Measurements from ENCODE around the gene COL27A1.
"Not testable (repeated sequence)": the region's sequence is repeated elsewhere in the genome, so short reads cannot be mapped to it uniquely, and the experiment has no call there.

Gene COL27A1

GRCh38 chr9:114123031-114123977 is 32.0 kb upstream of the COL27A1 start:
- DNase-seq (ENCODE audit: low spot score), result no peak

GRCh38 chr9:114124138-114124537 is 31.2 kb upstream of the COL27A1 start:
- no peak for DNase-seq (ENCODE audit: low spot score)

DNA sequence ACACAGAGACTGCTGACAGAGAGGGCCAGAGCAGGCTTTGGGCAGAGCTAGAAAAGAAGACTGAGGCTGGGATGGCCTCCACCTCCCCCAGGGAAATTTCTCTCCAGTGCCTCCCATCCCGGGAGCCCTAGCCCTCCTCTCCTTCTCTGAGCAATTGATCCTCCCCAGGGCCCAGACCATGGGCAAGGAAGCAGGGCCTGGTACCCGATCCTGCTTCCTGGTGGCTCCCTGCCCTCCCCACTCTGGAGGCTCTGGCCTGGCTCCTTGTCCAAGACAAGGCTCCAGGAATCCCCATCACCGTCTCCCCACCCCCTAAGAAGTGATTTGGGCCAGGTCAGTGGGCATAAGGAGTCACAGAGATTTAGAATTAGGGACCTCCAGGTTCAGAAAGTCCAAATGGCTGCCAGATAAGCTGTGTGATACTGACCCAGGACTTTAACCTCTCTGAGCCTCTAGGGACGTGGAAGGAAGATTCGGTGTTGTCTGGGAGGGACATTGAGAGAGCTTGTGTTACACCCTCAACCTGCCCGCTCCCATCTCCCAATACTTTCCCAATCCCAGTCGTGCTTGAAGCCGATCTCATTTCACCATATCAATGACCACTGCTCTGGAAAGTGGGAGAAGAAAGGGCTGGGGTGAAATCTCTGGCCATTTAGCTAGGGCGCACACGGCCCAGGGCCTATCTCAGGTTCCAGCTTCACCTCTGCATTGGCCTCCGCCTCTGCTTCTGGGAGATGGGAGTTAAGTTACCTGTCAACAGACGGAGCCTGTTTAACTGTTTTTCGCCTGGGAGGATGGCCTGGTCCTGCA is 30.5 kb upstream of the COL27A1 start:
- no peak for DNase-seq (ENCODE audit: low spot score)

- no peak for DNase-seq (ENCODE audit: low spot score)
Measured at GRCh38 chr9:114125476-114126013, 29.8 kb upstream of the COL27A1 start.

- DNase-seq (ENCODE audit: low spot score), result no peak
Measured at GRCh38 chr9:114126247-114127060, 28.9 kb upstream of the COL27A1 start.

DNA sequence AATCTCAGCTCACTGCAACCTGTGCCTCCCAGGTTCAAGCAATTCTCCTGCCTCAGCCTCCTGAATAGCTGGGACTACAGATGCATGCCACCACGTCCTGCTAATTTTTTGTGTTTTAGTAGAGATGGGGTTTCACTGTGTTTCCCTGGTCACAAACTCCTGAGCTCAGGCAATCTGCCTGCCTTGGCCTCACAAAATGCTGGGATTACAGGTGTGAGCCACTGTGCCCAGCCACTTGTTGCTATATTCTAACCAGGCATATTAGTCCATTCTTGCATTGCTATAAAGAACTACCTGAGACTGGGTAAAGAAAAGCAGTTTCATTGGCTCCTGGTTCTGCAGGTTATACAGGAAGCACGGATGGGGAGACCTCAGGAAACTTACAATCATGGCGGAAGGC is 26.6 kb upstream of the COL27A1 start:
- not testable (repeated sequence) for DNase-seq (ENCODE audit: low spot score)

GRCh38 chr9:114130141-114130540 is 25.2 kb upstream of the COL27A1 start:
- DNase-seq (ENCODE audit: low spot score), result no peak

GRCh38 chr9:114130624-114131277 is 24.6 kb upstream of the COL27A1 start:
- no peak for DNase-seq (ENCODE audit: low spot score)

GRCh38 chr9:114131808-114132549 is 23.4 kb upstream of the COL27A1 start:
- DNase-seq (ENCODE audit: low spot score), result no peak

- DNase-seq (ENCODE audit: low spot score), result no peak
Measured at GRCh38 chr9:114132550-114132918, 22.8 kb upstream of the COL27A1 start.

DNA sequence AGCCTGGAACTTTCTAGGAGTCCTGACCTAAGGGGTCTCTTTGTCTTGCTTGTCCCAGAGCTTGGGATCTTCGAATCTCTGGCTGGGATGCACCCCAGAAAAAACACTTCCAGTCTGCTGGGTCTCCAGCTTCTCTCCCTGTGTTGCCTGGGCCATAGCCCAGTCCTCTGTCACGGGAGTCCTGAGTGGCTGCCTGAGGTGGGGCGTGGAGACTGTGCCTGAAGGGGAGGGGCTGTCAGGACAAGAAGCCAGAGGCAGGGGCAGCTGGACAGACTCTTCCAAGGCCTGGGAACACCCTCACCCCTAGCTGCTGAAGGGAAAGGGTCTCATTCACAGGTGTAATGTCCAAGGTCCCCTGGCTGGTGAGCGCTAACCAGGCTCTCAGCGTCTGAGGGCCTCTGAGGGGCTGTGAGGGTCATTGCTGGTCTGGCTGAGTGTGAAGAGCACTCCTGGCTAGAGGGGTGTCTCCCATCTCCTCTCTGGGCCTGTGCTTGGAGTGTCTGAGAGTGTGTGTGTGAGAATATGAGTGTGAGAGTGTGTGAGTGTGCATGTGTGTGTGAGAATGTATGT is 20.4 kb upstream of the COL27A1 start:
- DNase-seq (ENCODE audit: low spot score), result no peak

GRCh38 chr9:114137831-114138230 is 17.5 kb upstream of the COL27A1 start:
- DNase-seq (ENCODE audit: low spot score), result no peak

DNA sequence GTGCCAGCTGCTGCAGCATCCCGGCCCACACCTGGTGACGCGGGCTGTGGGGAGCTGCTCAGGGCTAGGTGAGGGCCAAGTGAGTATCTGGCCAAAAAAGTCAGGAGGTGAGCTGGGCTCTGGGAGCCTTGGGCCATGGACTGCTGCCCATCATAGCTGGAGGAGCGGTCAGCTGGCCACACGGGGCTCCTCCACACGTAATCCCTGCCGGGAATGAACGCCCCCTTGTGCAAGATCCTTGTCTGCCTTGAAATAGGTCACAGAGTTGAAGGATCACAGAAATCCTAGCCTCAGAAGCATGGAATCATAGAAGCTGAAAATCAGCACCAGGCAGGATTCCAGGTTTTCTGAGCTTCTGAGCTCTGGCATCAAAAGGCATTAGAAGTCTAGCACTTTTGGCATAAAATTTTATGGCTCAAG is 16.8 kb upstream of the COL27A1 start:
- DNase-seq (ENCODE audit: low spot score), result no peak

DNA sequence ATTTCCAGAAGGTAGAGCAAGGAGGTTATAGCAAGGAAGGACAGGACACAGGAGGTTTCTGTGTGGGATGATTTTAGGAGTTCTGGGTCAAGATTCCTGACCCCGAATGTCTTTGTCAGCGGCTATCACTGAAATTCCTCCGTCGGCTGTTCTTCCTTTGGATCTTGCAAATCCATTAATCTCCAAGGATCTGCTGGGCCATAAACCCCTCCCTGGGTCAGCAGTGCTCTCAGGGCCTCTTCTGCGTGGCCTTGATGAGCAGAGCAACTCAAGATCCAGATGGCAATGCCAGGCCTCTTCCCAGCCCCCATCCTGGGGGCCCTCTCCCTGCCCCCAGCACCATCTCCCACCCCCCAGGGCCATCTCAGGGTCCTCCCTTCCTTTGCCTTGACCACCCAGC is 16.3 kb upstream of the COL27A1 start:
- no peak for DNase-seq (ENCODE audit: low spot score)

DNA sequence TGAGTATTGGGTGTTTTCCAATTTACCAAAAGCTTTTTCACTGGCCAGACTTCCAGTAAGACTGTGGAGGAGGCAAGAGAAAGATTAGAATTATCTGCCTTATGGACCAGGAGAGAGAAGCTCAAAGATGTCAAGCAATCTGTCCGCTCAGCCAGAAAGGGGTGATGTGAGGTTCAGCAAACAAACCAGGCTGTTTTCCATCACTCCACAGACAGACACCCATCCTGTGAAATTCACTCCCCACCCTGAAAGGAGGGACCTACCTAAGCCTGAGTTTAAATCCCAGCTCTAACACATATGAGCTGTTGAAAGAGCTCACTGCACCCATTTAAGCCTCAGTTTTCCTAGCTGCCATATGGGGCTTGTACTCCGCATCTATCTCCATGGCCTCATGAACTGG is 14.9 kb upstream of the COL27A1 start:
- DNase-seq (ENCODE audit: low spot score), result no peak

DNA sequence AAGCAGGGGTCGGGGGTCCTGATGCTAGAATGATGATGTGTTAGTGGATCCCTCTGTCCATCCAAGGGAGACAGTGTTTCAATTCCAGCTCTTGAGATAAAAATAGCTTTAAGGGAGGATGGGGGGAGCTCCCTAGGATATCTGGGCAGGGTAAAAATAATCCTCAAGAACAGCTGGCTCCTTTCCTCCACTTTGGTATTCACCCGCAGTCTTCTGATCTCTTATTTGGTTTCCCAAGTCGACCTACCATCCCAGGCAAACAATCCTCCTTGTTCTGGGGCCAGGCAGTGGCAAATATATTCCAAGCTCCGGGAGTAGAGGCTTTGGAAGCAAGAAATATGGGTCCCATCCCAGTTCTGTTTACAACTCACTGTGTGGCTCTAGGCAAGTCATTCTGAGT is 14.5 kb upstream of the COL27A1 start:
- no peak for DNase-seq (ENCODE audit: low spot score)

GRCh38 chr9:114141553-114142402 is 13.6 kb upstream of the COL27A1 start:
- DNase-seq (ENCODE audit: low spot score), result no peak

DNA sequence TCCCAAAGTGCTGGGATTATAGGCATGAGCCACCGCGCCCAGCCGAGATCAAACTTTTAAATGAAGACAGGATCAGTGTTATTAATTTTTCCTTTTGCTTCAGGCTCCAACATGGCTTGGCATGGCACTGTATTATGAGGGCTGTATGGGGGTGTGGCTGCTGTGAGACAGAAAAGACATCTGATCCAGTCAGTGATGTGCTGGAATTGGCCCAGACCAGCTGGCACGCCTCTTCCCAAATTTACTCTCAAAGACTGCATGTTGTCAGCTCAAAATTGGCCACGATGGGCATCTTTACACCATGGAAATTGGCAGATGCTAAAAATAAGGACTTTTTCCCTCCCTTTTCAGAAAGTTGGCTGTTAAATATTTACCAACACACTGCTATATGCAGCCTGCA is 12.1 kb upstream of the COL27A1 start:
- DNase-seq (ENCODE audit: low spot score), result no peak

- DNase-seq (ENCODE audit: low spot score), result no peak
Measured at GRCh38 chr9:114146735-114147134, 8.6 kb upstream of the COL27A1 start.

Data from COLO829 (cell line).